Hepatocyte (in vitro differentiated cells): ENCODE results near the gene ADRM1. TPM values are rescaled to one million over a fixed set of nuclear protein-coding genes. Genes with fewer than 3 reads are reported as not detected.

Experiments used
- DNase-seq: peaks from one replicate; pipeline ENCODE4 v3.0.0-alpha.2; 2016; ENCODE audit warnings: low spot score
- H2AFZ ChIP-seq: fragments of 200-600 bp; sonication (generic); 2 replicates; pipeline ENCODE4 v1.6.0; 2016; ENCODE audit warnings: antibody characterized with exemption, mild to moderate bottlenecking
- H3K27ac ChIP-seq: fragments of 200-600 bp; sonication (generic); 2 replicates; pipeline ENCODE4 v1.5.1; 2016; ENCODE audit warnings: mild to moderate bottlenecking
- H3K27me3 ChIP-seq: fragments of 200-600 bp; sonication (generic); 2 replicates; pipeline ENCODE4 v1.6.1; 2016
- H3K36me3 ChIP-seq: fragments of 200-600 bp; sonication (generic); replicated peaks from 2 replicates; pipeline ENCODE4 v1.5.1; 2016; ENCODE audit warnings: low read depth; ENCODE audit not compliant: insufficient read depth
- H3K4me1 ChIP-seq: fragments of 200-600 bp; sonication (generic); 2 replicates; pipeline ENCODE4 v1.5.1; 2016; ENCODE audit warnings: mild to moderate bottlenecking, moderate library complexity; ENCODE audit not compliant: insufficient read depth
- H3K4me2 ChIP-seq: fragments of 200-600 bp; sonication (generic); 2 replicates; pipeline ENCODE4 v1.6.0; 2016
- H3K4me3 ChIP-seq: fragments of 200-600 bp; sonication (generic); 2 replicates; pipeline ENCODE4 v1.5.1; 2016; ENCODE audit warnings: mild to moderate bottlenecking
- H3K79me2 ChIP-seq: fragments of 200-600 bp; sonication (generic); 2 replicates; pipeline ENCODE4 v1.6.0; 2017; ENCODE audit warnings: mild to moderate bottlenecking
- H3K9me2 ChIP-seq: fragments of 200-600 bp; sonication (generic); replicated peaks from 2 replicates; pipeline ENCODE4 v1.6.0; 2017; ENCODE audit warnings: mild to moderate bottlenecking; ENCODE audit not compliant: insufficient read depth
- H3K9me3 ChIP-seq: fragments of 200-600 bp; sonication (generic); 2 replicates; pipeline ENCODE4 v1.5.1; 2016; ENCODE audit warnings: low read depth, mild to moderate bottlenecking
- H4K20me1 ChIP-seq: fragments of 200-600 bp; sonication (generic); 2 replicates; pipeline ENCODE4 v1.6.0; 2016; ENCODE audit warnings: mild to moderate bottlenecking; ENCODE audit not compliant: insufficient read depth, poor library complexity, severe bottlenecking
- CTCF ChIP-seq: fragments of 200-600 bp; sonication (generic); IDR thresholded peaks from 2 replicates; pipeline ENCODE4 v1.5.1; 2016; ENCODE audit warnings: antibody characterized with exemption, mild to moderate bottlenecking; ENCODE audit not compliant: poor library complexity
- EZH2 ChIP-seq: fragments of 200-600 bp; sonication (generic); IDR thresholded peaks from 2 replicates; pipeline ENCODE4 v1.6.1; 2016; ENCODE audit warnings: antibody characterized with exemption, mild to moderate bottlenecking, borderline replicate concordance
- EZH2phosphoT487 ChIP-seq: fragments of 200-600 bp; sonication (generic); IDR thresholded peaks from one replicate; pipeline ENCODE4 v1.6.1; 2018; ENCODE audit warnings: antibody characterized with exemption, mild to moderate bottlenecking, low read depth, moderate library complexity; ENCODE audit not compliant: unreplicated experiment, severe bottlenecking
- WGBS: methylation state at CpG from one replicate; pipeline ENCODE4 v1.1.6; 2016; ENCODE audit warnings: low lambda C conversion rate; ENCODE audit errors: missing lambda C conversion rate; 5-methylcytosine and 5-hydroxymethylcytosine counted together
- polyA plus RNA-seq: library from polyadenylated mRNA; unstranded; fragments of >200 nt; fragmentation: Nextera tagmentation; extraction: Ambion mirVana; gene quantifications from 2 replicates; pipeline ENCODE4 v1.2.1, GENCODE V29; 2016
- total RNA-seq: library from RNA; depleted of rRNA; stranded (reverse); fragments of >200 nt; gene quantifications from 2 replicates; pipeline ENCODE4 v1.2.3, GENCODE V29; 2014

Gene ADRM1
- total and polyA plus RNA-seq, 2 experiments from 2014 or later: 103 to 144 TPM

- Histone ChIP-seq H2AFZ (no peak overlapping the region), H3K4me1 (no peaks in the 10 kb centered on the region), H3K9me2 (no peaks in the 10 kb centered on the region), H3K36me3 (no peaks in the 10 kb centered on the region), H3K79me2 (no peaks in the 10 kb centered on the region), H3K27me3 (no peaks in the 10 kb centered on the region), H4K20me1 (no peaks in the 10 kb centered on the region), H3K4me2 (no peak overlapping the region), H3K27ac (no peak overlapping the region), H3K4me3 (no peak overlapping the region), H3K9me3 (no peaks in the 10 kb centered on the region)
- DNase-seq: no peak
- WGBS: 97% methylated on average over 23 of the region's 29 CpGs
- TF ChIP-seq EZH2: no peak
- TF ChIP-seq CTCF: no peak
- no peak for TF ChIP-seq EZH2phosphoT487
Measured at GRCh38 chr20:62291251-62292066, 11.3 kb upstream of the ADRM1 start.

GRCh38 chr20:62292108-62292507 is 10.7 kb upstream of the ADRM1 start:
- Histone ChIP-seq H2AFZ (no peak overlapping the region), H3K79me2 (no peaks in the 10 kb centered on the region), H3K4me3 (no peak overlapping the region), H3K36me3 (no peaks in the 10 kb centered on the region), H3K27me3 (no peaks in the 10 kb centered on the region), H3K4me2 (no peak overlapping the region), H3K9me2 (no peaks in the 10 kb centered on the region), H4K20me1 (no peaks in the 10 kb centered on the region), H3K9me3 (no peaks in the 10 kb centered on the region), H3K27ac (no peak overlapping the region), H3K4me1 (no peaks in the 10 kb centered on the region)
- DNase-seq: no peak
- WGBS: over 99% methylated on average over 11 of the region's 11 CpGs
- TF ChIP-seq EZH2 (no peak), CTCF (no peak), EZH2phosphoT487 (no peak)

GRCh38 chr20:62293111-62293784 is 9.5 kb upstream of the ADRM1 start:
- no peaks in the 10 kb centered on the region for H3K79me2 ChIP-seq
- no peaks in the 10 kb centered on the region for H3K36me3 ChIP-seq
- H3K27me3 ChIP-seq: no peaks in the 10 kb centered on the region
- no peak overlapping the region for H3K4me3 ChIP-seq
- H3K9me3 ChIP-seq: no peaks in the 10 kb centered on the region
- H3K4me1 ChIP-seq: no peaks in the 10 kb centered on the region
- no peak overlapping the region for H3K4me2 ChIP-seq
- no peak overlapping the region for H3K27ac ChIP-seq
- no peaks in the 10 kb centered on the region for H3K9me2 ChIP-seq
- no peak for DNase-seq
- no peak overlapping the region for H2AFZ ChIP-seq
- WGBS: 96% methylated on average over 20 of the region's 20 CpGs
- no peaks in the 10 kb centered on the region for H4K20me1 ChIP-seq
- TF ChIP-seq CTCF (no peak), EZH2 (no peak), EZH2phosphoT487 (no peak)
